SK-N-SH treated with all-trans-retinoic acid at 6 μM for 48 hours (cell line): ENCODE measurements around the gene LPIN3.

Experiments
- ATAC-seq: fragments of 200-7000 bp; cut with Tn5 transposase; 3 replicates; pipeline ENCODE4 v1.9.1; 2020; ENCODE audit warnings: mild to moderate bottlenecking, moderate library complexity
- ARNTL ChIP-seq: fragments of 450-650 bp; formaldehyde crosslinking; IDR thresholded peaks from 2 replicates; pipeline ENCODE4 v1.5.0; 2020; ENCODE audit warnings: low read depth, mild to moderate bottlenecking, moderate library complexity, borderline replicate concordance
- BACH2 ChIP-seq: fragments of 250-450 bp; sonication (Bioruptor Pico); IDR thresholded peaks from 2 replicates; pipeline ENCODE4 v1.9.0; 2021; ENCODE audit warnings: mild to moderate bottlenecking, borderline replicate concordance
- CSDC2 ChIP-seq: fragments of 250-450 bp; sonication (Bioruptor Pico); IDR thresholded peaks from 2 replicates; pipeline ENCODE4 v1.5.0; 2020; ENCODE audit warnings: mild to moderate bottlenecking, moderate library complexity
- ESRRG ChIP-seq: fragments of 250-450 bp; sonication (Bioruptor Pico); IDR thresholded peaks from 2 replicates; pipeline ENCODE4 v1.6.1; 2021; ENCODE audit warnings: mild to moderate bottlenecking
- GLIS3 ChIP-seq: fragments of 250-450 bp; sonication (Bioruptor Pico); IDR thresholded peaks from 2 replicates; pipeline ENCODE4 v1.5.0; 2020; ENCODE audit warnings: mild to moderate bottlenecking, moderate library complexity
- ISL1 ChIP-seq: fragments of 250-450 bp; sonication (Bioruptor Pico); IDR thresholded peaks from 2 replicates; pipeline ENCODE4 v2.1.2; 2022; ENCODE audit warnings: mild to moderate bottlenecking, moderate library complexity
- OSR1 ChIP-seq: fragments of 250-450 bp; sonication (Bioruptor Pico); IDR thresholded peaks from 2 replicates; pipeline ENCODE4 v1.8.0; 2022; ENCODE audit warnings: moderate library complexity, mild to moderate bottlenecking, inconsistent platforms
- PATZ1 ChIP-seq: fragments of 250-450 bp; sonication (Bioruptor Pico); IDR thresholded peaks from 2 replicates; pipeline ENCODE4 v1.8.0; 2020; ENCODE audit warnings: mild to moderate bottlenecking, moderate library complexity, borderline replicate concordance
- POU6F1 ChIP-seq: fragments of 250-450 bp; sonication (Bioruptor Pico); IDR thresholded peaks from 2 replicates; pipeline ENCODE4 v1.8.0; 2021; ENCODE audit warnings: low read depth, mild to moderate bottlenecking, moderate library complexity, borderline replicate concordance
- PPARA ChIP-seq: fragments of 250-450 bp; sonication (Bioruptor Pico); IDR thresholded peaks from 2 replicates; pipeline ENCODE4 v1.5.0; 2020; ENCODE audit warnings: mild to moderate bottlenecking, borderline replicate concordance
- RARB ChIP-seq: fragments of 250-450 bp; sonication (Bioruptor Pico); IDR thresholded peaks from 2 replicates; pipeline ENCODE4 v1.8.0; 2021; ENCODE audit warnings: mild to moderate bottlenecking, moderate library complexity
- SNAI2 ChIP-seq: fragments of 250-450 bp; sonication (Bioruptor Pico); IDR thresholded peaks from 2 replicates; pipeline ENCODE4 v1.5.0; 2020; ENCODE audit warnings: mild to moderate bottlenecking, moderate library complexity
- TCF4 ChIP-seq: fragments of 250-450 bp; sonication (Bioruptor Pico); IDR thresholded peaks from 2 replicates; pipeline ENCODE4 v1.8.0; 2021; ENCODE audit warnings: mild to moderate bottlenecking, moderate library complexity, borderline replicate concordance
- TOX ChIP-seq: fragments of 250-450 bp; sonication (Bioruptor Pico); IDR thresholded peaks from 2 replicates; pipeline ENCODE4 v1.8.0; 2021; ENCODE audit warnings: mild to moderate bottlenecking, moderate library complexity, borderline replicate concordance
- ZC3H10 ChIP-seq: fragments of 250-450 bp; sonication (Bioruptor Pico); IDR thresholded peaks from 2 replicates; pipeline ENCODE4 v1.5.1; 2021; ENCODE audit warnings: mild to moderate bottlenecking, moderate library complexity
- ZFP3 ChIP-seq: fragments of 250-450 bp; sonication (Bioruptor Pico); IDR thresholded peaks from 2 replicates; pipeline ENCODE4 v1.5.0; 2020; ENCODE audit warnings: mild to moderate bottlenecking, moderate library complexity
- ZFP30 ChIP-seq: fragments of 450-650 bp; formaldehyde crosslinking; IDR thresholded peaks from 2 replicates; pipeline ENCODE4 v1.5.0; 2022; ENCODE audit warnings: mild to moderate bottlenecking, moderate library complexity
- ZNF565 ChIP-seq: fragments of 450-650 bp; formaldehyde crosslinking; conservative IDR thresholded peaks from 2 replicates; pipeline ENCODE4 v1.5.0; 2020; ENCODE audit warnings: low read depth, mild to moderate bottlenecking, moderate library complexity
- ZNF70 ChIP-seq: fragments of 450-650 bp; formaldehyde crosslinking; IDR thresholded peaks from 2 replicates; pipeline ENCODE4 v1.5.0; 2020; ENCODE audit warnings: mild to moderate bottlenecking, moderate library complexity
- ZNF8 ChIP-seq: fragments of 450-650 bp; formaldehyde crosslinking; IDR thresholded peaks from 2 replicates; pipeline ENCODE4 v1.5.0; 2020; ENCODE audit warnings: mild to moderate bottlenecking, moderate library complexity
- TF ChIP-seq, protein P1 (sequence below): fragments of 250-450 bp; sonication (Bioruptor Pico); IDR thresholded peaks from 2 replicates; pipeline ENCODE4 v1.5.1; 2021; ENCODE audit warnings: mild to moderate bottlenecking, moderate library complexity
- TF ChIP-seq, protein P2 (sequence below): fragments of 250-450 bp; sonication (Bioruptor Pico); IDR thresholded peaks from 2 replicates; pipeline ENCODE4 v1.5.1; 2020; ENCODE audit warnings: low read depth, mild to moderate bottlenecking, moderate library complexity

The LPIN3 gene

GRCh38 chr20:41375846-41376245 lies 35.2 kb downstream of the LPIN3 start:
- TF ChIP-seq ESRRG, result no peak
- ATAC-seq, result no peak

- ATAC-seq, result no peak
- no peak for TF ChIP-seq BACH2 (CRISPR knock-in tag)
- no peak for TF ChIP-seq OSR1 (CRISPR knock-in tag)
- TF ChIP-seq ZNF70, result no peak
- no peak for TF ChIP-seq GLIS3
- TF ChIP-seq POU6F1 (CRISPR knock-in tag), result no peak
- TF ChIP-seq, protein P1, sequence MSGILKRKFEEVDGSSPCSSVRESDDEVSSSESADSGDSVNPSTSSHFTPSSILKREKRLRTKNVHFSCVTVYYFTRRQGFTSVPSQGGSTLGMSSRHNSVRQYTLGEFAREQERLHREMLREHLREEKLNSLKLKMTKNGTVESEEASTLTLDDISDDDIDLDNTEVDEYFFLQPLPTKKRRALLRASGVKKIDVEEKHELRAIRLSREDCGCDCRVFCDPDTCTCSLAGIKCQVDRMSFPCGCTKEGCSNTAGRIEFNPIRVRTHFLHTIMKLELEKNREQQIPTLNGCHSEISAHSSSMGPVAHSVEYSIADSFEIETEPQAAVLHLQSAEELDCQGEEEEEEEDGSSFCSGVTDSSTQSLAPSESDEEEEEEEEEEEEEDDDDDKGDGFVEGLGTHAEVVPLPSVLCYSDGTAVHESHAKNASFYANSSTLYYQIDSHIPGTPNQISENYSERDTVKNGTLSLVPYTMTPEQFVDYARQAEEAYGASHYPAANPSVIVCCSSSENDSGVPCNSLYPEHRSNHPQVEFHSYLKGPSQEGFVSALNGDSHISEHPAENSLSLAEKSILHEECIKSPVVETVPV (CRISPR knock-in tag), result no peak
- TF ChIP-seq TOX (CRISPR knock-in tag), result no peak
- TF ChIP-seq ZC3H10 (CRISPR knock-in tag), result no peak
- no peak for TF ChIP-seq SNAI2 (CRISPR knock-in tag)
- TF ChIP-seq PATZ1 (CRISPR knock-in tag), result no peak
- no peak for TF ChIP-seq CSDC2 (CRISPR knock-in tag)
- TF ChIP-seq ZFP30 (CRISPR knock-in tag), result no peak
- TF ChIP-seq ISL1 (CRISPR knock-in tag), result no peak
Measured at GRCh38 chr20:41376349-41376748, 35.7 kb downstream of the LPIN3 start.

- no peak for ATAC-seq
- TF ChIP-seq ZC3H10 (CRISPR knock-in tag) (no peak), ZNF565 (CRISPR knock-in tag) (no peak), PPARA (CRISPR knock-in tag) (no peak), ARNTL (CRISPR knock-in tag) (no peak), ZNF8 (CRISPR knock-in tag) (no peak), RARB (no peak), ZFP3 (CRISPR knock-in tag) (no peak), CSDC2 (CRISPR knock-in tag) (no peak), TOX (CRISPR knock-in tag) (no peak), ISL1 (CRISPR knock-in tag) (no peak), POU6F1 (CRISPR knock-in tag) (no peak), ZFP30 (CRISPR knock-in tag) (no peak), PATZ1 (CRISPR knock-in tag) (no peak), ZNF70 (no peak), BACH2 (CRISPR knock-in tag) (no peak), TCF4 (CRISPR knock-in tag) (no peak), GLIS3 (no peak), OSR1 (CRISPR knock-in tag) (no peak)
- TF ChIP-seq, protein P2, sequence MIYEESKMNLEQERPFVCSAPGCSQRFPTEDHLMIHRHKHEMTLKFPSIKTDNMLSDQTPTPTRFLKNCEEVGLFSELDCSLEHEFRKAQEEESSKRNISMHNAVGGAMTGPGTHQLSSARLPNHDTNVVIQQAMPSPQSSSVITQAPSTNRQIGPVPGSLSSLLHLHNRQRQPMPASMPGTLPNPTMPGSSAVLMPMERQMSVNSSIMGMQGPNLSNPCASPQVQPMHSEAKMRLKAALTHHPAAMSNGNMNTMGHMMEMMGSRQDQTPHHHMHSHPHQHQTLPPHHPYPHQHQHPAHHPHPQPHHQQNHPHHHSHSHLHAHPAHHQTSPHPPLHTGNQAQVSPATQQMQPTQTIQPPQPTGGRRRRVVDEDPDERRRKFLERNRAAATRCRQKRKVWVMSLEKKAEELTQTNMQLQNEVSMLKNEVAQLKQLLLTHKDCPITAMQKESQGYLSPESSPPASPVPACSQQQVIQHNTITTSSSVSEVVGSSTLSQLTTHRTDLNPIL (CRISPR knock-in tag), result no peak
Measured at GRCh38 chr20:41377275-41377674, 36.7 kb downstream of the LPIN3 start.
